ENCODE measurements around the gene MARK1. TPM values are rescaled to one million over a fixed set of nuclear protein-coding genes. Genes with fewer than 3 reads are reported as not detected.

MARK1 gene
- total RNA-seq, 1 donor: 0.72 TPM

DNA sequence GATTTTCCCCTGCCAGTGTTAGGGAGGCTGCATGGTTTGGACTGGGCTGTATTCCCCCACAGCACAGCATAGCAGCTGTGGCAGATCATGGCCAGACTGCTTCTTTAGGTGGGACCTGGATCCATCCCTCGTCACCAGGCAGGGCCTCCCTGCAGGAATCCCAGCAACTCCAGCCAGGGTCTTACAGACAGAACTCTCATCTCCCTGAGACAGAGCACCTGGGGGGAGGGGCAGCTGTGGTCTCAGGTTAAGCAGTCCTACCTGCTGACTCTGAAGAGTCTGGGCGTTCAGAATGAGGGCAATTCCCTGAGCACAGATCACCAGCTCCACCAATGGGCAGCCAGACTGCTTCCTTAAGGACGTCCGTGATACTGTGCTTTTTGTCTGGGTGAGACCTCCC, 114.3 kb downstream of the MARK1 start:
- H3K27me3 ChIP-seq (ENCODE audit: insufficient read depth, low read length): no peaks in the 10 kb centered on the region
- no peak overlapping the region for H2AFZ ChIP-seq (ENCODE audit: low read length)
- no peak overlapping the region for H3K4me2 ChIP-seq (ENCODE audit: insufficient read depth, low read length)
- H3K27ac ChIP-seq (ENCODE audit: low read depth, low read length): no peak overlapping the region
- no peaks in the 10 kb centered on the region for H3K36me3 ChIP-seq (ENCODE audit: insufficient read depth, low read length)
- no peaks in the 10 kb centered on the region for H4K20me1 ChIP-seq (ENCODE audit: insufficient read depth, low read length)
- no peaks in the 10 kb centered on the region for H3K4me1 ChIP-seq (ENCODE audit: insufficient read depth, low read length)
- no peaks in the 10 kb centered on the region for H3K9me3 ChIP-seq (ENCODE audit: low read depth, low read length)
- peak; percentile 11 for DNase-seq (ENCODE audit: insufficient read length, low spot score, missing footprints)
- H3K4me3 ChIP-seq (ENCODE audit: insufficient read depth, low read length): no peak overlapping the region
- TF ChIP-seq, protein P1, sequence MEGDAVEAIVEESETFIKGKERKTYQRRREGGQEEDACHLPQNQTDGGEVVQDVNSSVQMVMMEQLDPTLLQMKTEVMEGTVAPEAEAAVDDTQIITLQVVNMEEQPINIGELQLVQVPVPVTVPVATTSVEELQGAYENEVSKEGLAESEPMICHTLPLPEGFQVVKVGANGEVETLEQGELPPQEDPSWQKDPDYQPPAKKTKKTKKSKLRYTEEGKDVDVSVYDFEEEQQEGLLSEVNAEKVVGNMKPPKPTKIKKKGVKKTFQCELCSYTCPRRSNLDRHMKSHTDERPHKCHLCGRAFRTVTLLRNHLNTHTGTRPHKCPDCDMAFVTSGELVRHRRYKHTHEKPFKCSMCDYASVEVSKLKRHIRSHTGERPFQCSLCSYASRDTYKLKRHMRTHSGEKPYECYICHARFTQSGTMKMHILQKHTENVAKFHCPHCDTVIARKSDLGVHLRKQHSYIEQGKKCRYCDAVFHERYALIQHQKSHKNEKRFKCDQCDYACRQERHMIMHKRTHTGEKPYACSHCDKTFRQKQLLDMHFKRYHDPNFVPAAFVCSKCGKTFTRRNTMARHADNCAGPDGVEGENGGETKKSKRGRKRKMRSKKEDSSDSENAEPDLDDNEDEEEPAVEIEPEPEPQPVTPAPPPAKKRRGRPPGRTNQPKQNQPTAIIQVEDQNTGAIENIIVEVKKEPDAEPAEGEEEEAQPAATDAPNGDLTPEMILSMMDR (IDR thresholded peaks at IDR 0.05; ENCODE audit: extremely low read depth, low read depth, low read length): no peak
- H3K79me2 ChIP-seq (ENCODE audit: insufficient read depth, low read length): no peaks in the 10 kb centered on the region

DNA sequence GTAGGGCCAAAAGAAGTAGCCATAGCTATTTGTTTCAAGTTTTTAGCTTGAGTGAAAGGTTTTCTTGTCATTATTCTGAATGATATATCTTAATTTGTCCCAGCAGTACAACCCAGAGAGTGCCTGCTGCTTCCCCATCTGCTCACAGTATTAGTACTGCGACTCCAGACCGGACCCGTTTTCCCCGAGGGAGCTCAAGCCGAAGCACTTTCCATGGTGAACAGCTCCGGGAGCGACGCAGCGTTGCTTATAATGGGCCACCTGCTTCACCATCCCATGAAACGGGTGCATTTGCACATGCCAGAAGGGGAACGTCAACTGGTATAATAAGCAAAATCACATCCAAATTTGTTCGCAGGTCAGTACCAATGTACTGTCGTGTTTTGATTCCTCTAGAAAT, 125.1 kb downstream of the MARK1 start:
- Histone ChIP-seq H3K27me3 (ENCODE audit: insufficient read depth, low read length) (no peaks in the 10 kb centered on the region), H3K4me3 (ENCODE audit: insufficient read depth, low read length) (no peak overlapping the region), H3K4me2 (ENCODE audit: insufficient read depth, low read length) (no peak overlapping the region), H4K20me1 (ENCODE audit: insufficient read depth, low read length) (no peaks in the 10 kb centered on the region), H3K4me1 (ENCODE audit: insufficient read depth, low read length) (no peaks in the 10 kb centered on the region), H3K79me2 (ENCODE audit: insufficient read depth, low read length) (no peaks in the 10 kb centered on the region), H3K27ac (ENCODE audit: low read depth, low read length) (no peak overlapping the region), H3K36me3 (ENCODE audit: insufficient read depth, low read length) (no peaks in the 10 kb centered on the region), H2AFZ (ENCODE audit: low read length) (no peak overlapping the region), H3K9me3 (ENCODE audit: low read depth, low read length) (no peaks in the 10 kb centered on the region)
- TF ChIP-seq, protein P1 (IDR thresholded peaks at IDR 0.05; ENCODE audit: extremely low read depth, low read depth, low read length): no peak
- no peak for DNase-seq (ENCODE audit: insufficient read length, low spot score, missing footprints)

DNA sequence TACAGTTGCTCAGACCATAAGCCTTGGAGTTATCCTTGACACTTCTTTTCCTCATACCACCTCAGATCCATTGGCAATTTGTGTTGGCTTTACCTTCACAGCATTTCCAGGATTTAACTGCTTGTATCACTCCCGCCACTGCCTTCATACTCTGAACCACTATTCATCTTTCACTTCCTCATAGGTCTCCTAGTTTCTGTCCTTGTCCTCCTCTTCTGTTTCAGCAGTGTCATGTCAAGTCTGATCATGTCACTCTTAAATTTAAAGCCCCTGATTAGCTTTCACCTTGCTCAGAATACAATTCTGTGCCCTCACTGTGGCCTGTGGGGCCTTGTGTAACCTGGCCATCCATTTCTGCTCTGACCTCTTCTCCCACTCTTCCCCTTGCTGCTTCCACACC, 127.6 kb downstream of the MARK1 start:
- H3K27ac ChIP-seq (ENCODE audit: low read depth, low read length): no peak overlapping the region

DNA sequence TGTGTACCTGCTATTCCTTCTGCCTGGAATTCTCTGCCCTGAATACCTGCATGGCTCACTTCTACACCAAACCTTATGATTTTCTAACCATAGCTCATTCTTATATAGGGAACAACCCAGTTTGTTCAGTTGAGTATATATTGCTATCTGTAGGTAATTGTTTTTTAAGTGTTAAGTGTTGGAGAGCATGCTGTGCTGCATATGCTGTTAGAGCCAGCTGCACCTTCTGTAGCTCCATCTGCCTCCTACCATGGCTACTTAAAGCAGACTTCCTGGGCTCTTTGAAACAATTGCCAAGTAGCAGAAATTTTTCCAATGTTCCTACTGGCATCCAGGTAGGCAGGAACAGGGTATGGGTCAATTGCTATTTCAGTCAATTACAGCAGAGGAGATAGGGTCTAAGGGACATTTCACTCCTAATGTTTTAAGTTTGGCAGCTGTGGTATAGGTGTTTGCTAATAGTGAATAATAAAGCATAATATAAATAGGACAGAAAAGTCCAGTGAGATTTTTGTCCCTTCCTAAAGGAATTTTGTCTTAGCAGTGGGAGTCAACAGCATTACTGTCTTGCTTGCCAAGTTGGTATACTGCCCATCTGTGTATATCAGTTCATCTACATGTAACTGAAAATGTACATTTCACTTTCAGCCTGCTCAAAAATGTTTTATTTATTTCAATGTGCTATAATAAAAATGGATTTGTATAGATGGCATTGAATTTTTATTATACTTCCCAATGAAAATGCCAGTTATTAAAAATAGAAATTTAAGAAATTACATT, 128.2 kb downstream of the MARK1 start:
- Histone ChIP-seq H2AFZ (ENCODE audit: low read length) (no peak overlapping the region), H3K4me1 (ENCODE audit: insufficient read depth, low read length) (no peaks in the 10 kb centered on the region), H3K9me3 (ENCODE audit: low read depth, low read length) (no peaks in the 10 kb centered on the region), H3K27me3 (ENCODE audit: insufficient read depth, low read length) (no peaks in the 10 kb centered on the region), H3K4me2 (ENCODE audit: insufficient read depth, low read length) (no peak overlapping the region), H3K36me3 (ENCODE audit: insufficient read depth, low read length) (no peaks in the 10 kb centered on the region), H4K20me1 (ENCODE audit: insufficient read depth, low read length) (no peaks in the 10 kb centered on the region), H3K27ac (ENCODE audit: low read depth, low read length) (no peak overlapping the region), H3K4me3 (ENCODE audit: insufficient read depth, low read length) (no peak overlapping the region), H3K79me2 (ENCODE audit: insufficient read depth, low read length) (no peaks in the 10 kb centered on the region)
- no peak for DNase-seq (ENCODE audit: insufficient read length, low spot score, missing footprints)
- TF ChIP-seq, protein P1 (IDR thresholded peaks at IDR 0.05; ENCODE audit: extremely low read depth, low read depth, low read length): no peak

More for the DNA sequence above, 127.6 kb downstream of the MARK1 start:
- Histone ChIP-seq H2AFZ (ENCODE audit: low read length) (no peak overlapping the region), H3K79me2 (ENCODE audit: insufficient read depth, low read length) (no peaks in the 10 kb centered on the region), H4K20me1 (ENCODE audit: insufficient read depth, low read length) (no peaks in the 10 kb centered on the region), H3K4me3 (ENCODE audit: insufficient read depth, low read length) (no peak overlapping the region), H3K4me2 (ENCODE audit: insufficient read depth, low read length) (no peak overlapping the region), H3K4me1 (ENCODE audit: insufficient read depth, low read length) (no peaks in the 10 kb centered on the region), H3K36me3 (ENCODE audit: insufficient read depth, low read length) (no peaks in the 10 kb centered on the region), H3K9me3 (ENCODE audit: low read depth, low read length) (no peaks in the 10 kb centered on the region), H3K27me3 (ENCODE audit: insufficient read depth, low read length) (no peaks in the 10 kb centered on the region)
- DNase-seq (ENCODE audit: insufficient read length, low spot score, missing footprints): no peak
- TF ChIP-seq, protein P1 (IDR thresholded peaks at IDR 0.05; ENCODE audit: extremely low read depth, low read depth, low read length): no peak

Data from osteoblast (primary cell).